ENCODE measurements around the gene TGFB1I1.

The TGFB1I1 gene

GRCh38 chr16:31471875-31472708, at the start of gene TGFB1I1:
TGFB1I1 (plus strand) TSS chr16:31472152; CDS start chr16:31472189, 37 bp downstream.
- Histone ChIP-seq H3K4me3 (peak within 1 kb of the TSS; percentile 54 to 74 (median 64)), H3K9me3 (replicated peaks in 1 of 11) (no peaks in the 10 kb centered on the region), H3K4me1 (peaks cover 58 to 80% (median 76%) of the 10 kb centered on the region in 10 experiments), H3K36me3 (peaks cover 0 to 11% (median 0%) of the 10 kb centered on the region in 11 experiments; a peak in 4 of 22 replicates), H3K4me2 (peak within 1 kb of the TSS; percentile 84 to 98 (median 91)), H3K27me3 (no peaks in the 10 kb centered on the region), H4K20me1 (no peaks in the 10 kb centered on the region; a peak in 1 of 22 replicates), H3K9ac (peak within 1 kb of the TSS; percentile 69 to 82 (median 78)), H3K27ac (peak within 1 kb of the TSS; percentile 58 to 82 (median 73))
- no peak for TF ChIP-seq Cebpa-rat (IDR thresholded peaks at IDR 0.05)

DNA sequence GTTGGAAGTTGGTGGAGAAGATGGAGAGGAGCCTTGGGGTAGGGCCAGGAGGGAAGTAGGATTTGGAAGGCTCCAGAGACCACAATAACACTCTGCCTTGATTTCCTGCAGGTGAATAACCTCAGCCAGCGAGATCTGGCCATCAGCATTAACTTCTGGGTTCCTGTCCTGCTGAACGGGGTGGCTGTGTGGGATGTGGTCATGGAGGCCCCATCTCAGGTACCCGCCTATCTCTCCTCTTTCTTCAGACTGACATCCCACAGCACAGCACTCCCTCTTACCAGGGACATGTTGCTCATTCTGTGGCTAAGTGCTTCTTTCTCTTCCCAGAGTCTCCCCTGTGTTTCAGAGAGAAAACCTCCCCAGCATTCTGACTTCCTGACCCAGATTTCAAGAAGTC, 48.7 kb upstream of the TGFB1I1 start:
- Histone ChIP-seq H3K27ac (no peak overlapping the region), H4K20me1 (no peaks in the 10 kb centered on the region), H3K9ac (no peak overlapping the region), H3K9me3 (replicated peaks in 1 of 11) (peaks cover 0 to 29% (median 6%) of the 10 kb centered on the region in 11 experiments; a peak in 8 of 22 replicates), H3K4me1 (no peaks in the 10 kb centered on the region), H3K36me3 (no peaks in the 10 kb centered on the region), H3K27me3 (no peaks in the 10 kb centered on the region), H3K4me3 (no peak overlapping the region), H3K4me2 (no peak overlapping the region)
- no peak for TF ChIP-seq Cebpa-rat (IDR thresholded peaks at IDR 0.05)

- Histone ChIP-seq H3K27ac (no peak overlapping the region), H3K9ac (no peak overlapping the region), H3K27me3 (no peaks in the 10 kb centered on the region), H4K20me1 (no peaks in the 10 kb centered on the region), H3K4me1 (no peaks in the 10 kb centered on the region), H3K4me2 (no peak overlapping the region), H3K9me3 (replicated peaks in 1 of 11) (peaks cover 0 to 29% (median 6%) of the 10 kb centered on the region in 11 experiments; a peak in 8 of 22 replicates), H3K4me3 (no peak overlapping the region), H3K36me3 (no peaks in the 10 kb centered on the region)
- TF ChIP-seq Cebpa-rat (IDR thresholded peaks at IDR 0.05): no peak
Observed at GRCh38 chr16:31423801-31424200, 48.2 kb upstream of the TGFB1I1 start.

DNA sequence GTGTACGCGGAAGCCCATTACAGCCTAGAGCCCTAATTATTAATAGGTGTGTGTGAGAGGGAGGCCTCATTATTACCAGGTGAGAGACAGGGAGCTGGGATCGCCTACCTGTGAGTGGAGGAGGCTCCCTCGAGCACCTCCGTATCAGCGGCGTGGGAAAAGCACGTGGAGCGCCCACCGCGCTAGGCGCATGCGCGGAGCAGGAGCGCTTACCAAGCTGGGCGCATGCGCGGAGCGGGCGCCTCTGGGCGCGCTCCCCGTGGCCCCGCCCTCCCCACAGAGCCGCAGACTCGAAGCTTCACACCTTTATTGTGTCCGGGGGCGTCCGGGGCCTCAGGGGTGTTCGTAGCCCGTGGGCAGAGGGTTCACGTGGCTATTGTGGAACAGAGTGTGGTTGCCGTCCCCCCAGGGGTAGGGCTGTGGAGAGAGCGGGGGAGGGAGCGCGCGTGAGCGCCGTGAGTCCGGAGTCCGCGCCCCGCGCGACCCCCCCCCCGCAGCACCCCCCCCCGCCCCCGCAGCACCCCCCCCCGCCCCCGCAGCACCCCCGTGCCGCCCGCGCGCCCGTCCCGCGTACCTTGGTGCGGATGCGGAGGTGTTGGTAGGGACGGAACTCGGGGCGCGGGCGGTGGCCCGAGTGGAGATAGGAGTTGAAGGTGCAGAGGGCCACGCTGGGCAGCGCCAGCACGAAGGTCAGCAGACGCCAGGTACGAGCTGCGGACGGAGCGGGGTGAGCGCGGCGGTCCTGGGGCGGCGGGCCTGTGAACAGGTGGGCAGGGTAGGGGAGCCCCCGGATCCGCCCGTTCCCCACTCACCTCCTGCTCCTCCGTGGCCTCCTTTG, 44.3 kb upstream of the TGFB1I1 start:
- Histone ChIP-seq H3K36me3 (no peaks in the 10 kb centered on the region), H3K4me2 (no peak overlapping the region), H3K27me3 (no peaks in the 10 kb centered on the region), H3K4me1 (no peaks in the 10 kb centered on the region), H3K9ac (no peak overlapping the region), H4K20me1 (no peaks in the 10 kb centered on the region), H3K4me3 (no peak overlapping the region), H3K9me3 (replicated peaks in 1 of 11) (no peaks in the 10 kb centered on the region), H3K27ac (no peak overlapping the region)
- TF ChIP-seq Cebpa-rat (IDR thresholded peaks at IDR 0.05): no peak

- H4K20me1 ChIP-seq: no peaks in the 10 kb centered on the region
- no peak within 1 kb of the TSS for H3K27ac ChIP-seq
- TF ChIP-seq Cebpa-rat (IDR thresholded peaks at IDR 0.05): no peak
- H3K9ac ChIP-seq: no peak within 1 kb of the TSS
- H3K4me2 ChIP-seq: no peak within 1 kb of the TSS
- H3K36me3 ChIP-seq: no peaks in the 10 kb centered on the region
- H3K9me3 ChIP-seq (replicated peaks in 1 of 11): no peaks in the 10 kb centered on the region
- no peaks in the 10 kb centered on the region for H3K4me1 ChIP-seq
- no peaks in the 10 kb centered on the region for H3K27me3 ChIP-seq
- no peak within 1 kb of the TSS for H3K4me3 ChIP-seq
Observed at GRCh38 chr16:31428279-31428597, 43.7 kb upstream of the TGFB1I1 start, which contains the start of gene COX6A2. COX6A2 (minus strand) TSS chr16:31428360; CDS start chr16:31428325, 35 bp downstream.

GRCh38 chr16:31428638-31429247, 43.2 kb upstream of the TGFB1I1 start:
- H3K4me3 ChIP-seq: no peak overlapping the region
- no peaks in the 10 kb centered on the region for H3K36me3 ChIP-seq
- H3K9ac ChIP-seq: no peak overlapping the region
- H3K9me3 ChIP-seq (replicated peaks in 1 of 11): no peaks in the 10 kb centered on the region
- TF ChIP-seq Cebpa-rat (IDR thresholded peaks at IDR 0.05): no peak
- no peak overlapping the region for H3K4me2 ChIP-seq
- no peak overlapping the region for H3K27ac ChIP-seq
- H4K20me1 ChIP-seq: no peaks in the 10 kb centered on the region
- no peaks in the 10 kb centered on the region for H3K27me3 ChIP-seq
- H3K4me1 ChIP-seq: no peaks in the 10 kb centered on the region

DNA sequence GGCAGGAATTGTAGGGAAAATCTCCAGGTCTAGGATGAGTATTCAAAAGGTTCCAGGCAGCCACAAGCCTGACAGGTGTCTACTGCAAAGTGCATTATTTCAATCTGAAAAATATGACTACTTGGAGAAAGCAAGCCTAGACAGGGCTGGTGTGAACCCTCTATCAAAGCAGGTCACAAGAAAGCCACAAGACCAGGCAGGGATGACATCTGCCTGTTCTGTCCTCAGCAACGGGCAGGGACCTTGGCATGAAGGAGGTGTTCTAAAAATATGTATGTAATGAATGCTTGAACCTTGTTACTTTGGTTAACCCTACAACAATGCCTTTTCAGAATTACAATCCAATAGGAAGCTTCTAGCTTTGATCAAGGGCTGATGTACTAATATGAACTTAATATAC, 42.6 kb upstream of the TGFB1I1 start:
- no peak overlapping the region for H3K9ac ChIP-seq
- no peak for TF ChIP-seq Cebpa-rat (IDR thresholded peaks at IDR 0.05)
- no peaks in the 10 kb centered on the region for H3K9me3 ChIP-seq (replicated peaks in 1 of 11)
- no peaks in the 10 kb centered on the region for H3K4me1 ChIP-seq
- H3K27ac ChIP-seq: no peak overlapping the region
- H3K4me2 ChIP-seq: no peak overlapping the region
- no peaks in the 10 kb centered on the region for H3K36me3 ChIP-seq
- no peaks in the 10 kb centered on the region for H3K27me3 ChIP-seq
- H4K20me1 ChIP-seq: no peaks in the 10 kb centered on the region
- no peak overlapping the region for H3K4me3 ChIP-seq

- H3K9me3 ChIP-seq (replicated peaks in 1 of 11): no peaks in the 10 kb centered on the region
Observed at GRCh38 chr16:31429796-31430195, 42.2 kb upstream of the TGFB1I1 start.

DNA sequence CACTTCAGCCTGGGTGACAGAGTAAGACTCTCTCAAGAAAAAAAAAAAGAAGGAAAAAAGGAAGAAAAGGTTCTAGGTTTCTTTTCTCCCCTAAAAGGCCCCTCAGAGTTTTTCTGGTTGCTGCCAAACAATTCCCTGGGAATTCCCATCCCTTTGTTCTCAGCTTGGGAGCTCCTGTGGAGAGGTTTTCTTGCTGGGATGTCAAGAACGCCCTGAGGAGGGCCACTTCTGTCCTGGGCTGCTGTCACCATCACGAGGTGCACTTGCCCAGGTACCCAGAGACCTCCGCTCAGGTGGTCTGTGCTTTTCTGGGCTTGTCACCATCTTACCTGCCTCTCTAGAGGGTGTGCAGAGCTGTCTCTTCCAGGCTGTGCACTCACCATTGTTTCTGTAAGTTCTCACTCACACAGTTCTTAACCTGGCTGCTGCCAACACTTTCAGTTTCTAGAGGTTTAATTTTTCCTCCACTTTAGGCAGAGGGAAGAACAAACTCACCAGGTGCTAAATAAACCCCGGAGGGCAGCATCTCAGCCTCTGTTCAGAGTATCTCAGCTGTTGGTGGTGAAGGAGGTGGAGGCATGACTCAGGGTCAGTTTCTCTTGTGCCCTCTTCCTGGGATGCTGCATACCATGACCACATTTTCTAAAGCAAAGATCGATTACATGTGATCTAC, 41.4 kb upstream of the TGFB1I1 start:
- Histone ChIP-seq H3K27ac (no peak overlapping the region), H3K4me3 (no peak overlapping the region), H3K9me3 (replicated peaks in 1 of 11) (no peaks in the 10 kb centered on the region), H3K4me1 (no peaks in the 10 kb centered on the region), H3K9ac (no peak overlapping the region), H4K20me1 (no peaks in the 10 kb centered on the region), H3K27me3 (no peaks in the 10 kb centered on the region), H3K36me3 (no peaks in the 10 kb centered on the region), H3K4me2 (no peak overlapping the region)
- no peak for TF ChIP-seq Cebpa-rat (IDR thresholded peaks at IDR 0.05)

More at GRCh38 chr16:31429796-31430195, 42.2 kb upstream of the TGFB1I1 start:
- Histone ChIP-seq H3K27me3 (no peaks in the 10 kb centered on the region), H3K27ac (no peak overlapping the region), H4K20me1 (no peaks in the 10 kb centered on the region), H3K36me3 (no peaks in the 10 kb centered on the region), H3K4me2 (no peak overlapping the region), H3K4me3 (no peak overlapping the region), H3K4me1 (no peaks in the 10 kb centered on the region), H3K9ac (no peak overlapping the region)
- no peak for TF ChIP-seq Cebpa-rat (IDR thresholded peaks at IDR 0.05)

Data from BLaER1 treated with 17β-estradiol and CSF1 and Interleukin-3, amounts not matched to agents 10 nM and 100 nM (cell line).